GM19025 (cell line): ENCODE data around the gene PSMA7.
"Not testable (repeated sequence)": the region's sequence is repeated elsewhere in the genome, so short reads cannot be mapped to it uniquely, and the experiment has no call there.

Experiments
- ATAC-seq: cut with Tn5 transposase; IDR thresholded peaks from one replicate; pipeline ENCODE4 v1.9.1; 2021; ENCODE audit warnings: mild to moderate bottlenecking, low read depth, moderate library complexity; ENCODE audit not compliant: unreplicated experiment

Gene PSMA7

GRCh38 chr20:62157387-62158087 lies 14.3 kb upstream of the PSMA7 start:
- ATAC-seq = no peak

GRCh38 chr20:62156592-62157386 lies 13.6 kb upstream of the PSMA7 start:
- ATAC-seq = no peak

GRCh38 chr20:62156254-62156556 lies 13.0 kb upstream of the PSMA7 start:
- ATAC-seq = no peak

- ATAC-seq = no peak
These were observed 12.4 kb upstream of the PSMA7 start for GRCh38 chr20:62155428-62156253.

- no peak for ATAC-seq
These were observed 8.7 kb upstream of the PSMA7 start for GRCh38 chr20:62151835-62152364.

- no peak for ATAC-seq
These were observed 8.0 kb upstream of the PSMA7 start for GRCh38 chr20:62151225-62151624.

- ATAC-seq = no peak
These were observed 7.0 kb upstream of the PSMA7 start for GRCh38 chr20:62150310-62150575.

- no peak for ATAC-seq
These were observed 6.5 kb upstream of the PSMA7 start for GRCh38 chr20:62149532-62150309.

- ATAC-seq = no peak
These were observed 5.7 kb upstream of the PSMA7 start for GRCh38 chr20:62148908-62149314.

- not testable (repeated sequence) for ATAC-seq
These were observed 5.2 kb upstream of the PSMA7 start for GRCh38 chr20:62148383-62148782.

GRCh38 chr20:62147528-62147927 lies 4.3 kb upstream of the PSMA7 start:
- ATAC-seq = no peak

GRCh38 chr20:62147125-62147524 lies 3.9 kb upstream of the PSMA7 start:
- no peak for ATAC-seq

- ATAC-seq = no peak
These were observed 3.0 kb upstream of the PSMA7 start for GRCh38 chr20:62146019-62146755.

- no peak for ATAC-seq
These were observed 2.5 kb upstream of the PSMA7 start for GRCh38 chr20:62145688-62146018.

GRCh38 chr20:62143957-62144825 lies 997 bp upstream of the PSMA7 start:
- peak; percentile 1 for ATAC-seq

- ATAC-seq = peak; percentile 14
These were observed 728 bp downstream of the PSMA7 start for GRCh38 chr20:62142252-62143080.

GRCh38 chr20:62141397-62142251 lies 1.6 kb downstream of the PSMA7 start:
- no peak for ATAC-seq
